ENCODE data around the gene FUT7. TPM values are rescaled to one million over a fixed set of nuclear protein-coding genes. Genes with fewer than 3 reads are reported as not detected.

Gene FUT7
- total RNA-seq, 2 experiments from 2014 or later: 0.68 to 2.8 TPM

DNA sequence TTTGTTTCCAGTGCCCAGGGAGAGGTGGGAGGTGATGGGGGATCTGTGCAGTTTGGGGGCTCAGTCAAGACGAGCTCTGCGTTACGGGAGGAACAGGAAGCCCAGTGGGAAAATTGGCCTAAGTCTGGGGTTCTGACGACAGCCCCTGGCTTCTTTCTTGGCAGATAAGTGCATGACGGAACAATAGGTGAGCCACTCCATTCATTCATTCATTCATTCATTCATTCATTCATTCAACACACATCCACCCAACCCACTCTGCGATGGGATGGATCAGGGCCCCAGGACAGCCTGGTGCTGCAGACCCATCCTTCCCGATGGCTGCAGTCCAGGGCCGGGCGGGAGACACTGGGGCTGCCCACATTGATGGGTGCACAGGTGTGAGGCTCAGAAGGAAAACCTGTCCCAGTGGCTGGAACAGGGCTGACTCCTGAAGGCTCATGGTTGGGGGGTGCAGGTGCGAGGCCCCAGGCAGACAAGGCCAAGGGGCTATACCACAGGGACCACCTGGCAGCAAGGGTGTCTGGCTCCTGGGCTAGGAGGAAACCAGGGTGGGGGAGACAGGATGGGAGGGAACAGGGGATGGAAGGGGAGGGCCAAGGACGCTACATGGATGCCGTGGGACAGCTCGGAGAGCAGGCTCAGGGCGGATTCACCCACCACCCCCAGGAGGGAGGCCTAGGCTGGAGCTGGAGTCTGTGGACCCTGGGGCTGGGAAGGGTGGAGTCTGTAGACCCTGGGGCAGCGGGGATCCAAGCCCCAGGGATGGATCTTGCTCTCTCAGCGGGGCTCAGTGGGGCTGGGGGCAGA lies 51.0 kb downstream of the FUT7 start:
- no peak for DNase-seq

More for the DNA sequence above, 51.0 kb downstream of the FUT7 start:
- Mint-ChIP-seq H3K4me3 (no peak overlapping the region), H3K4me1 (peaks cover 4% of the 10 kb centered on the region), H3K36me3 (no peaks in the 10 kb centered on the region), H3K27me3 (peaks cover 11% of the 10 kb centered on the region), H3K9me3 (ENCODE audit: low read depth) (no peaks in the 10 kb centered on the region), H3K27ac (no peak overlapping the region)
- ATAC-seq: no peak
- CTCF ChIA-PET: interaction anchor here (0.8 to 1.0 kb wide), 2 partner anchors 12 to 173 kb away, joined by 3 read pairs; partner anchors contain the start of gene RABL6

Other genes with a start within 250 kb of the FUT7 start
- 10 to 100 TPM; 31.7 to 32.8 TPM for gene TMEM141, start 240.7 kb downstream of the FUT7 start, total RNA-seq
- gene CCDC183, start 235.8 kb downstream of the FUT7 start, total RNA-seq: under 1 TPM; 0.26 to 0.91 TPM
- 100 to 1,000 TPM; 113 to 123 TPM for gene RABL6, start 224.1 kb downstream of the FUT7 start, total RNA-seq
- gene AJM1, start 189.6 kb downstream of the FUT7 start, total RNA-seq: 1 to 10 TPM; 3.9 to 4.4 TPM
- gene PHPT1, start 182.7 kb downstream of the FUT7 start, total RNA-seq: 100 to 1,000 TPM in 1 of 2 experiments, 10 to 100 TPM in 1; 96.8 to 116 TPM
- gene MAMDC4, start 179.7 kb downstream of the FUT7 start, total RNA-seq: 10 to 100 TPM; 13.4 to 15.5 TPM
- 100 to 1,000 TPM; 283 to 360 TPM for gene EDF1, start 165.8 kb downstream of the FUT7 start, total RNA-seq
- 10 to 100 TPM; 58.4 to 67.6 TPM for gene TRAF2, start 145.6 kb downstream of the FUT7 start, total RNA-seq
- 100 to 1,000 TPM; 106 to 107 TPM for gene FBXW5, start 87.3 kb downstream of the FUT7 start, total RNA-seq
- gene C8G, start 86.8 kb downstream of the FUT7 start, total RNA-seq: 1 to 10 TPM in 1 of 2 experiments, not detected in 1; 1.7 TPM
- gene LCN12, start 79.8 kb downstream of the FUT7 start, total RNA-seq: 1 to 10 TPM in 1 of 2 experiments, under 1 TPM in 1; 0.68 to 1.2 TPM
- 1 to 10 TPM; 1.2 to 3.2 TPM for gene PTGDS, start 54.6 kb downstream of the FUT7 start, total RNA-seq
- gene LCNL1, start 49.1 kb downstream of the FUT7 start, total RNA-seq: under 1 TPM in 1 of 2 experiments, not detected in 1; 0.09 TPM
- gene PAXX, start 39.7 kb downstream of the FUT7 start, total RNA-seq: 10 to 100 TPM; 68.6 to 94.8 TPM
- gene CLIC3, start 35.5 kb downstream of the FUT7 start, total RNA-seq: 1 to 10 TPM; 3.8 to 7.8 TPM
- gene ABCA2, start 3.9 kb downstream of the FUT7 start, total RNA-seq: 10 to 100 TPM; 30.0 to 73.6 TPM
- gene NPDC1, start 14.1 kb upstream of the FUT7 start, total RNA-seq: 10 to 100 TPM; 30.4 to 55.6 TPM
- not detected for gene ENTPD2, start 22.0 kb upstream of the FUT7 start, total RNA-seq
- 10 to 100 TPM; 31.9 to 40.1 TPM for gene SAPCD2, start 38.5 kb upstream of the FUT7 start, total RNA-seq
- gene UAP1L1, start 45.4 kb upstream of the FUT7 start, total RNA-seq: 10 to 100 TPM; 32.6 to 35.3 TPM
- gene MAN1B1, start 54.9 kb upstream of the FUT7 start, total RNA-seq: 10 to 100 TPM; 43.8 to 60.6 TPM
- 100 to 1,000 TPM; 271 to 321 TPM for gene DPP7, start 82.6 kb upstream of the FUT7 start, total RNA-seq
- gene GRIN1, start 107.1 kb upstream of the FUT7 start, total RNA-seq: not detected
- gene LRRC26, start 138.0 kb upstream of the FUT7 start, total RNA-seq: under 1 TPM in 1 of 2 experiments, not detected in 1; 0.30 TPM
- gene TMEM210, start 140.0 kb upstream of the FUT7 start, total RNA-seq: not detected
- gene ANAPC2, start 156.5 kb upstream of the FUT7 start, total RNA-seq: 10 to 100 TPM; 59.8 to 69.7 TPM
- gene SSNA1, start 156.6 kb upstream of the FUT7 start, total RNA-seq: 10 to 100 TPM; 80.2 to 91.3 TPM
- 10 to 100 TPM; 11.1 to 13.3 TPM for gene TPRN, start 168.7 kb upstream of the FUT7 start, total RNA-seq
- gene TMEM203, start 173.6 kb upstream of the FUT7 start, total RNA-seq: 10 to 100 TPM; 32.2 to 36.9 TPM
- 10 to 100 TPM; 50.1 to 50.6 TPM for gene NDOR1, start 173.6 kb upstream of the FUT7 start, total RNA-seq
- gene RNF208, start 190.2 kb upstream of the FUT7 start, total RNA-seq: 1 to 10 TPM; 2.9 to 3.0 TPM
- under 1 TPM; 0.53 to 0.89 TPM for gene CYSRT1, start 193.1 kb upstream of the FUT7 start, total RNA-seq
- gene RNF224, start 195.4 kb upstream of the FUT7 start, total RNA-seq: not detected
- not detected for gene SLC34A3, start 198.8 kb upstream of the FUT7 start, total RNA-seq
- 100 to 1,000 TPM; 353 to 375 TPM for gene TUBB4B, start 209.2 kb upstream of the FUT7 start, total RNA-seq
- gene STPG3, start 219.2 kb upstream of the FUT7 start, total RNA-seq: not detected
- 10 to 100 TPM; 70.8 to 75.3 TPM for gene NELFB, start 223.2 kb upstream of the FUT7 start, total RNA-seq
- gene TOR4A, start 245.6 kb upstream of the FUT7 start, total RNA-seq: 10 to 100 TPM; 10.9 to 13.3 TPM